ENCODE measurements around the gene C10orf143. TPM values are rescaled to one million over a fixed set of nuclear protein-coding genes. Genes with fewer than 3 reads are reported as not detected.

C10orf143 gene
- total and polyA plus RNA-seq, 8 donors, result 0.29 to 11.6 (median 3.4) TPM; not detected in 2

- no peak for TF ChIP-seq CTCF (IDR thresholded peaks at IDR 0.05)
- TF ChIP-seq EP300 (IDR thresholded peaks at IDR 0.05), result no peak
- no peak for TF ChIP-seq POLR2AphosphoS5 (IDR thresholded peaks at IDR 0.05)
- TF ChIP-seq POLR2A (IDR thresholded peaks at IDR 0.05), result no peak
- Histone ChIP-seq H3K27me3 (no peaks in the 10 kb centered on the region), H3K4me1 (no peaks in the 10 kb centered on the region), H3K36me3 (peaks cover 0 to 44% (median 22%) of the 10 kb centered on the region in 4 donors), H3K4me3 (no peak overlapping the region), H3K9me3 (peaks cover 0 to 3% (median 0%) of the 10 kb centered on the region in 4 donors), H3K27ac (no peak overlapping the region)
- DNase-seq, result no peak
- WGBS, 5 donors, result 88 to 95% (median 94%) methylated on average over 6 to 8 of the region's 8 CpGs
- intact Hi-C loops (cut with DNase I; ENCODE audit: low total_unique reads), result no loop called here
These were observed 36.7 kb downstream of the C10orf143 start for GRCh38 chr10:130073912-130074311.

GRCh38 chr10:130072247-130072646, 38.4 kb downstream of the C10orf143 start:
- Histone ChIP-seq H3K9me3 (peaks cover 0 to 3% (median 0%) of the 10 kb centered on the region in 4 donors), H3K36me3 (peaks cover 0 to 52% (median 29%) of the 10 kb centered on the region in 4 donors), H3K27ac (no peak overlapping the region), H3K4me3 (no peak overlapping the region), H3K4me1 (no peaks in the 10 kb centered on the region), H3K27me3 (no peaks in the 10 kb centered on the region)
- DNase-seq, result no peak
- TF ChIP-seq POLR2A (IDR thresholded peaks at IDR 0.05), result no peak
- intact Hi-C loops (cut with DNase I; ENCODE audit: low total_unique reads), result no loop called here

GRCh38 chr10:130067893-130068292, 42.7 kb downstream of the C10orf143 start:
- no peak for DNase-seq
- no peak overlapping the region for H3K27ac ChIP-seq
- H3K27me3 ChIP-seq, result no peaks in the 10 kb centered on the region
- H3K9me3 ChIP-seq, result peaks cover 0 to 3% (median 0%) of the 10 kb centered on the region in 4 donors
- peaks cover 3 to 38% (median 12%) of the 10 kb centered on the region in 4 donors for H3K36me3 ChIP-seq
- no peak for TF ChIP-seq POLR2AphosphoS5 (IDR thresholded peaks at IDR 0.05)
- TF ChIP-seq CTCF (IDR thresholded peaks at IDR 0.05), result no peak
- no peak for TF ChIP-seq POLR2A (IDR thresholded peaks at IDR 0.05)
- TF ChIP-seq EP300 (IDR thresholded peaks at IDR 0.05), result no peak
- intact Hi-C loops (cut with DNase I; ENCODE audit: low total_unique reads), result no loop called here
- 84 to 93% (median 92%) methylated on average over 6 of the region's 6 CpGs for WGBS, 5 donors
- no peak overlapping the region for H3K4me3 ChIP-seq
- no peaks in the 10 kb centered on the region for H3K4me1 ChIP-seq

GRCh38 chr10:130066743-130067142, 43.9 kb downstream of the C10orf143 start:
- intact Hi-C loops (cut with DNase I; ENCODE audit: low total_unique reads), result no loop called here
- H3K27ac ChIP-seq, result no peak overlapping the region
- H3K27me3 ChIP-seq, result no peaks in the 10 kb centered on the region
- 77 to 87% (median 84%) methylated on average over 7 of the region's 7 CpGs for WGBS, 5 donors
- no peak for DNase-seq
- no peaks in the 10 kb centered on the region for H3K4me1 ChIP-seq
- H3K9me3 ChIP-seq, result no peaks in the 10 kb centered on the region
- H3K4me3 ChIP-seq, result no peak overlapping the region
- TF ChIP-seq POLR2A (IDR thresholded peaks at IDR 0.05) (no peak), POLR2AphosphoS5 (IDR thresholded peaks at IDR 0.05) (no peak), EP300 (IDR thresholded peaks at IDR 0.05) (no peak), CTCF (IDR thresholded peaks at IDR 0.05) (no peak)
- peaks cover 3 to 42% (median 11%) of the 10 kb centered on the region in 4 donors for H3K36me3 ChIP-seq

- 82 to 94% (median 90%) methylated on average over 10 of the region's 10 CpGs for WGBS, 5 donors
- intact Hi-C loops (cut with DNase I; ENCODE audit: low total_unique reads), result no loop called here
- DNase-seq, result no peak
These were observed 45.4 kb downstream of the C10orf143 start for GRCh38 chr10:130065251-130065650.

More at GRCh38 chr10:130065251-130065650, 45.4 kb downstream of the C10orf143 start:
- H3K36me3 ChIP-seq, result peaks cover 3 to 42% (median 11%) of the 10 kb centered on the region in 4 donors
- H3K4me1 ChIP-seq, result no peaks in the 10 kb centered on the region
- H3K27ac ChIP-seq, result no peak overlapping the region
- H3K27me3 ChIP-seq, result no peaks in the 10 kb centered on the region
- TF ChIP-seq EP300 (IDR thresholded peaks at IDR 0.05) (no peak), POLR2AphosphoS5 (IDR thresholded peaks at IDR 0.05) (no peak), POLR2A (IDR thresholded peaks at IDR 0.05) (no peak), CTCF (IDR thresholded peaks at IDR 0.05) (no peak)
- H3K4me3 ChIP-seq, result no peak overlapping the region
- H3K9me3 ChIP-seq, result no peaks in the 10 kb centered on the region

Measured in stomach (tissue), 9 donors.